Adrenal gland (tissue), 12 donors: Measurements from ENCODE around the gene RTL5. TPM values are rescaled to one million over a fixed set of nuclear protein-coding genes. Genes with fewer than 3 reads are reported as not detected.

Experiments
- DNase-seq, 7 donors: peaks; one replicate each; pipeline ENCODE4 v3.0.0-alpha.2; 2019 to 2020
- H3K27ac ChIP-seq, 5 donors: fragments of 200-600 bp; sonication (generic) in 4 of 5; 1 replicate in 3 of 5; 2 replicates in 2 of 5; pipeline versions ENCODE4 v1.5.1 to v1.8.0; 2016 to 2020; ENCODE audit warnings: mild to moderate bottlenecking in 1 of 5
- H3K27me3 ChIP-seq: fragments of 200-600 bp; 2 replicates; pipeline ENCODE4 v1.8.0; 2021
- H3K36me3 ChIP-seq, 2 donors: fragments of 200-600 bp; replicated peaks in 1 of 2; 1 replicate in 1 of 2; 2 replicates in 1 of 2; pipeline versions ENCODE4 v1.5.1 to v1.8.0; 2018 to 2022
- H3K4me1 ChIP-seq, 2 donors: fragments of 200-600 bp; replicated peaks in 1 of 2; 1 replicate in 1 of 2; 2 replicates in 1 of 2; pipeline versions ENCODE4 v1.5.1 to v1.8.0; 2018 to 2021
- H3K4me3 ChIP-seq, 4 donors: fragments of 200-600 bp; sonication (generic) in 3 of 4; one replicate each; pipeline ENCODE4 v1.5.1; 2016 to 2018
- H3K9me3 ChIP-seq, 3 donors: fragments of 200-600 bp; sonication (generic) in 1 of 3; replicated peaks in 1 of 3; 1 replicate in 2 of 3; 2 replicates in 1 of 3; pipeline versions ENCODE4 v1.5.1 to v1.8.0; 2016 to 2021
- POLR2A ChIP-seq, 2 donors: fragments of 450-650 bp; IDR thresholded peaks; one replicate each; pipeline ENCODE4 v1.6.1; 2017; ENCODE audit warnings: antibody characterized with exemption in 2 of 2, mild to moderate bottlenecking in 2 of 2, moderate library complexity in 1 of 2
- WGBS, 4 donors: extraction: QIAGEN DNeasy Blood & Tissue Kit in 2 of 4; methylation state at CpG; one replicate each; pipeline versions ENCODE4 v1.1.5 to v1.1.7; 2013 to 2017; 5-methylcytosine and 5-hydroxymethylcytosine counted together
- intact Hi-C, 2 donors: fragments of 100-400 bp; cut with DNase I; formaldehyde crosslinking; loops; one replicate each; pipeline versions ENCODE4 v1.14.1 to v1.15.0; 2022 to 2023
- polyA plus RNA-seq, 3 donors: library from polyadenylated mRNA; stranded (reverse); fragments of 200-250 nt in 2 of 3; fragments of 350-450 nt in 1 of 3; fragmentation: Illumina TruSeq in 1 of 3; extraction: RNeasy Lipid Tissue Mini Kit (QIAGEN cat#74804) in 1 of 3; gene quantifications; one replicate each; pipeline ENCODE4 v1.2.3, GENCODE V29; 2013 to 2014
- total RNA-seq, 9 donors: library from RNA; depleted of rRNA in 4 of 9; stranded (reverse); fragments of >200 nt in 4 of 9; fragments of 120-200 nt in 1 of 9; fragmentation: NEBNext Ultra II Directional in 1 of 9; extraction: Animal tissue kit (Norgen Biotek cat#: 25700) in 1 of 9; gene quantifications; one replicate each; pipeline versions ENCODE4 v1.1.0 to v1.2.4, GENCODE V29; 2013 to 2023
- TF ChIP-seq, protein P1 (sequence below), 6 experiments: fragments of 450-650 bp in 4 of 6; fragments of 200-600 bp in 2 of 6; sonication (generic) in 1 of 6; IDR thresholded peaks; 1 replicate in 5 of 6; 2 replicates in 1 of 6; pipeline versions ENCODE4 v1.5.1 to v1.8.0; 2016 to 2021; ENCODE audit warnings: antibody characterized with exemption in 6 of 6, mild to moderate bottlenecking in 2 of 6, moderate library complexity in 1 of 6
- donor health status: healthy with polysubstance abuse.
- donor health status: Bipolar disorder and iron deficiency.
- donor health status: DM: yes; HTN: yes; CAD: no.
- donor health status: DM: no; HTN: no; CAD: no.
- donor health status: DM: no; HTN: no; CAD: no.
- donor health status: DM: yes; HTN: yes; CAD: no.

RTL5 gene
- total and polyA plus RNA-seq, 12 donors = 1.3 to 7.9 (median 5.2) TPM

DNA sequence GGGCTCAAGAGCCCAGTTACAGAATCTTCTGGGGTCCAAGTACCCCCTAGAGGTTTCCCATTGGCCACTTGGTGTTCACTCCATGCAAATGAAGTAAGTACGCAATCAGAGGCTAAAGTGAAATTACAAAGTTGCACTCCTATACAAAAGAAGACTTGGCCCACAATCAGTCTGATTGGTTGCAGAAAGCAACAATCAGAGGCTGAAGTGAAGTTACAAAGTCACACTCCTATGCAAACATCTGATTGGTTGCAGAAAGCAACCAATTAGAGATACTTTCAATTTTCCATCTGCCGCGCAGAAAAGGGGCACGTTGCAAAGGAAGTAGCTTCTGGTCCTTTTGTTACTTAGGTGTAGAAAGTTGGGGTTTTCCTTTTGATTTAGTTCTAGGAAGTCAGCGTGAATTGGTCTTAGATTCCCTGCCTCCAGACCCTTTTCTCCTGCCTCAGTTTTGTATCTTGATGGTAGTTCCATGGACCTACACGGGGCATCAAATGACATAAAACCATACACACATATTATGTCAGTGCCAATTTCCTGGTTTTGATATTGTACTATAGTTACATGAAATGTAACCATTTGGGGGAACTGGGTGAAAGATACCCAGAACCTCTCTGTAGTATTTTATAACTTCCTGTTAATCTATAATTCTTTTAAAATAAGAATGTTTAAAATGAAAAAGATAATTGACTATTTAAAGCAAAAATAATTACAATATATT is 37.5 kb upstream of the RTL5 start:
- no peak for TF ChIP-seq POLR2A (IDR thresholded peaks at IDR 0.05)
- TF ChIP-seq, protein P1, sequence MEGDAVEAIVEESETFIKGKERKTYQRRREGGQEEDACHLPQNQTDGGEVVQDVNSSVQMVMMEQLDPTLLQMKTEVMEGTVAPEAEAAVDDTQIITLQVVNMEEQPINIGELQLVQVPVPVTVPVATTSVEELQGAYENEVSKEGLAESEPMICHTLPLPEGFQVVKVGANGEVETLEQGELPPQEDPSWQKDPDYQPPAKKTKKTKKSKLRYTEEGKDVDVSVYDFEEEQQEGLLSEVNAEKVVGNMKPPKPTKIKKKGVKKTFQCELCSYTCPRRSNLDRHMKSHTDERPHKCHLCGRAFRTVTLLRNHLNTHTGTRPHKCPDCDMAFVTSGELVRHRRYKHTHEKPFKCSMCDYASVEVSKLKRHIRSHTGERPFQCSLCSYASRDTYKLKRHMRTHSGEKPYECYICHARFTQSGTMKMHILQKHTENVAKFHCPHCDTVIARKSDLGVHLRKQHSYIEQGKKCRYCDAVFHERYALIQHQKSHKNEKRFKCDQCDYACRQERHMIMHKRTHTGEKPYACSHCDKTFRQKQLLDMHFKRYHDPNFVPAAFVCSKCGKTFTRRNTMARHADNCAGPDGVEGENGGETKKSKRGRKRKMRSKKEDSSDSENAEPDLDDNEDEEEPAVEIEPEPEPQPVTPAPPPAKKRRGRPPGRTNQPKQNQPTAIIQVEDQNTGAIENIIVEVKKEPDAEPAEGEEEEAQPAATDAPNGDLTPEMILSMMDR (IDR thresholded peaks at IDR 0.05) = no peak
- Histone ChIP-seq H3K27ac (peak overlapping the region in 1 of 5 donors; percentile 17), H3K36me3 (no peaks in the 10 kb centered on the region), H3K4me3 (peak overlapping the region in 1 of 4 donors; percentile 23), H3K9me3 (no peaks in the 10 kb centered on the region), H3K4me1 (no peaks in the 10 kb centered on the region), H3K27me3 (peaks cover 5% of the 10 kb centered on the region)
- WGBS, 4 donors = 49 to 75% (median 68%) methylated on average over 6 of the region's 6 CpGs
- peak in 2 of 7 donors; percentile 8 to 17 for DNase-seq
- intact Hi-C loops = no loop called here

DNA sequence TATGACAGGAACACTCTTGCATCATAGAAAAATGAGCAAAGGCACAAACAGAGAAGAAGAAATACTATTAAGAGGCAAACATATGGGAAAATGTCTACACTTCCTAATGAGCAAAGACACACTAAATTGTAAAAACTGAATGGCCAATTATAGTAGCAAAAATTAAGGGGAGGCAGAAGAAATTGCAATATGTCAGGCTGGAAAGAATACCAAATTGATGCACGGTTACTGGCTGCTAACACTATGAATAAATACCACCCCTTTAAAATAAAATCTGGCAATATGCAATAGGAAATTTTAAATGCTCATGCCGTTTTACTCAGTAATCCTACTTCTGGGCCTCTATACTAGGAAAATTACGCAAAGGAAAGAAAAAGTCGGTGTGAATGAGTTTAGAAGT is 33.8 kb upstream of the RTL5 start:
- no peaks in the 10 kb centered on the region for H3K36me3 ChIP-seq
- intact Hi-C loops = no loop called here
- H3K4me3 ChIP-seq = no peak overlapping the region
- no peaks in the 10 kb centered on the region for H3K4me1 ChIP-seq
- TF ChIP-seq, protein P1 (IDR thresholded peaks at IDR 0.05) = no peak
- TF ChIP-seq POLR2A (IDR thresholded peaks at IDR 0.05) = no peak
- WGBS, 4 donors = 63 to 82% (median 71%) methylated on average over 4 of the region's 4 CpGs
- H3K9me3 ChIP-seq = no peaks in the 10 kb centered on the region
- H3K27ac ChIP-seq = no peak overlapping the region
- H3K27me3 ChIP-seq = peaks cover 5% of the 10 kb centered on the region
- no peak for DNase-seq

DNA sequence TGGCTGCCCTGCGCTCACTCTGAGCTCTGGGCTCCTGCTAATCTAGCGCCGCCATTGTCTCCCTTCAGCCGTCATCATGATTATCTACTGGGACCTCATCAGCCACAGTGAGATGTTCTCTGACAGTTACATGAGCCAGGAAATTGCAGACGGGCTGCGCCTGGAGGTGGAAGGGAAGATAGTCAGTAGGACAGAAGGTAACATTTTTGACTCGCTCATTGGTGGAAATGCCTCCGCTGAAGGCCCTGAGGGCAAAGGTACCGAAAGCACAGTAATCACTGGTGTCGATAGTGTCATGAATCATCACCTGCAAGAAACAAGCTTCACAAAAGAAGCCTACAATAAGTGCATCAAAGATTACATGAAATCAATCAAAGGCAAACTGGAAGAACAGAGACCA is 28.1 kb upstream of the RTL5 start:
- TF ChIP-seq, protein P1 (IDR thresholded peaks at IDR 0.05) = no peak
- no peak for TF ChIP-seq POLR2A (IDR thresholded peaks at IDR 0.05)
- DNase-seq = no peak
- no peaks in the 10 kb centered on the region for H3K36me3 ChIP-seq
- intact Hi-C loops = no loop called here
- H3K27ac ChIP-seq = no peak overlapping the region
- H3K4me1 ChIP-seq = no peaks in the 10 kb centered on the region
- no peak overlapping the region for H3K4me3 ChIP-seq
- 79 to 84% (median 81%) methylated on average over 10 of the region's 10 CpGs for WGBS, 4 donors
- no peaks in the 10 kb centered on the region for H3K9me3 ChIP-seq
- peaks cover 14% of the 10 kb centered on the region for H3K27me3 ChIP-seq

DNA sequence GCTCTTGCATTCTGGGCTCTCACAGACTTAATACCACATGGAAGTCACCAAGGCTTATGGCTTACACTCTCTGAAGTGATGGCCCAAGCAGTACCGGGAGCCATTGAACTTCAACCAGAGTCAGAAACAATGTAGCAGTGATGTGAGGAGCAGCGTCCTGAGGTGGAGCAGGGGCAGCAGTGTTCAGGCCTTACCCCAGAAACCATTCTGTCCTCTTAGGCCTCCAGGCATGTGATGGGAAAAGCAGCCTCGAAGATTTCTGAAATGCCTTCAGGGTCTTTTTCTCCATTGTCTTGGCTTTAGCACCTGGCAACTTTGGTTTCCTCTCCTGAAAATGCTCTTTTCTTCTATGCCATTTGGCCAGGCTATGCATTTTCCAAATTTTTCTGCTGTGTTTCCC is 27.1 kb upstream of the RTL5 start:
- intact Hi-C loops = no loop called here
- TF ChIP-seq, protein P1 (IDR thresholded peaks at IDR 0.05) = no peak
- TF ChIP-seq POLR2A (IDR thresholded peaks at IDR 0.05) = no peak
- no peaks in the 10 kb centered on the region for H3K36me3 ChIP-seq
- 78 to 97% (median 88%) methylated on average over 2 to 3 of the region's 3 CpGs for WGBS, 4 donors
- peaks cover 14% of the 10 kb centered on the region for H3K27me3 ChIP-seq
- DNase-seq = no peak
- no peaks in the 10 kb centered on the region for H3K4me1 ChIP-seq
- no peak overlapping the region for H3K4me3 ChIP-seq
- no peak overlapping the region for H3K27ac ChIP-seq
- H3K9me3 ChIP-seq = no peaks in the 10 kb centered on the region
